A673 (cell line): ENCODE results near the gene ATF2.
"Not testable (repeated sequence)": the region's sequence is repeated elsewhere in the genome, so short reads cannot be mapped to it uniquely, and the experiment has no call there.

Experiments
- CTCF ChIP-seq: fragments of 300-800, 200-600 bp; sonication (generic); conservative IDR thresholded peaks from 2 replicates; pipeline ENCODE4 v1.5.1; 2017; ENCODE audit warnings: low read depth, mild to moderate bottlenecking, antibody characterized with exemption, low read length, moderate library complexity, mixed read lengths
- EZH2 ChIP-seq: fragments of 200-600 bp; sonication (generic); IDR thresholded peaks from 2 replicates; pipeline ENCODE4 v1.6.1; 2017; ENCODE audit warnings: borderline replicate concordance, low read depth, mild to moderate bottlenecking, mixed read lengths, antibody characterized with exemption, low read length; ENCODE audit not compliant: poor library complexity, severe bottlenecking

- TF ChIP-seq CTCF, EZH2: not testable (repeated sequence)
Observed at GRCh38 chr2:175084117-175084516, 83.9 kb downstream of the ATF2 start.
